Omental fat pad (tissue), 4 donors: ENCODE results near the gene PTPN21. TPM values are rescaled to one million over a fixed set of nuclear protein-coding genes. Genes with fewer than 3 reads are reported as not detected.

ENCODE experiments used
- ATAC-seq: fragments of 150-250 bp; one replicate; pipeline ENCODE4 v1.9.1; 2016; ENCODE audit warnings: mild to moderate bottlenecking, moderate library complexity; ENCODE audit not compliant: low FRiP score
- DNase-seq: peaks from one replicate; pipeline ENCODE4 v3.0.0-alpha.2; 2019; ENCODE audit warnings: low spot score
- total RNA-seq, 4 donors: library from RNA; depleted of rRNA; stranded (reverse); fragments of >200 nt; gene quantifications; one replicate each; pipeline ENCODE4 v1.1.0, GENCODE V29; 2016
- TF ChIP-seq, protein P1 (sequence below), 3 donors: fragments of 450-650 bp; IDR thresholded peaks; one replicate each; pipeline ENCODE4 v1.5.1; 2016 to 2017; ENCODE audit warnings: antibody characterized with exemption in 3 of 3, mild to moderate bottlenecking in 3 of 3, moderate library complexity in 2 of 3

PTPN21 gene
- total RNA-seq, 4 donors from 2014 or later, result 9.1 to 19.7 (median 14.8) TPM

DNA sequence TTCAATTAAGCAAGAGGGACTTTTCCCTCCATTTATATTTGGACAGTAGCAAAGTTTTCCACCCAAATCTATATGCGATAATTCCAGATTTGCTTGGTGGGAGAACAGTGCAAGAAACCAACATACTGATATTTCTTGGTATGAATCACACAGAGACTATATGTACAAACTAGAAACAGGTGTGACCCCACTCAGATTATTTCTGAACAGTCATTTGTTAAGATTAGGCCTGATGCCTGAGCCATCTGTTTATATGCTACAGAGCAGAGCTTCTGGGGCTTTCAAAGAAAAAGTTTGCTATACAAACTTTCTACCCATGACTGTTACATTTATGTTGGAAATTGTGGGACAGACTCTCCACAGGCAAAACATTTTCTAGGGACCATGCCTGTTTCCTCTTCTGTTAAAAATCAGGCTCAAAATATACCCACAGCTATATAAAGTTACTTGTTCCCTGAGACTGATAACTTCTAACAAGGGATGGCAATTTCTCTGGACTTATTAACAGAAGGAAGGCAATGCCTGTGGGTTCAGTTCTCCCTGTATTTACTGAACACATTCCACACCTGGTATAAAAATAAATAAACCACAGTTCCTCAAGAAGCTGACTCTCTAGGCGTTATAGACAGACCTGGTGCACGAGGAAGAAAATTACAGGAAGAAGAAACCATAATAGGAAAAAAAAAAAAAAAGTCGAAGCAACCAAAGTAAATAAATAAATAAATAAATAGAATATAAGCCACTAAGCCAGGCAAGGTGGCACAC, 8.0 kb downstream of the PTPN21 start:
- DNase-seq (no peak), ATAC-seq (no peak)
- TF ChIP-seq, protein P1, sequence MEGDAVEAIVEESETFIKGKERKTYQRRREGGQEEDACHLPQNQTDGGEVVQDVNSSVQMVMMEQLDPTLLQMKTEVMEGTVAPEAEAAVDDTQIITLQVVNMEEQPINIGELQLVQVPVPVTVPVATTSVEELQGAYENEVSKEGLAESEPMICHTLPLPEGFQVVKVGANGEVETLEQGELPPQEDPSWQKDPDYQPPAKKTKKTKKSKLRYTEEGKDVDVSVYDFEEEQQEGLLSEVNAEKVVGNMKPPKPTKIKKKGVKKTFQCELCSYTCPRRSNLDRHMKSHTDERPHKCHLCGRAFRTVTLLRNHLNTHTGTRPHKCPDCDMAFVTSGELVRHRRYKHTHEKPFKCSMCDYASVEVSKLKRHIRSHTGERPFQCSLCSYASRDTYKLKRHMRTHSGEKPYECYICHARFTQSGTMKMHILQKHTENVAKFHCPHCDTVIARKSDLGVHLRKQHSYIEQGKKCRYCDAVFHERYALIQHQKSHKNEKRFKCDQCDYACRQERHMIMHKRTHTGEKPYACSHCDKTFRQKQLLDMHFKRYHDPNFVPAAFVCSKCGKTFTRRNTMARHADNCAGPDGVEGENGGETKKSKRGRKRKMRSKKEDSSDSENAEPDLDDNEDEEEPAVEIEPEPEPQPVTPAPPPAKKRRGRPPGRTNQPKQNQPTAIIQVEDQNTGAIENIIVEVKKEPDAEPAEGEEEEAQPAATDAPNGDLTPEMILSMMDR (IDR thresholded peaks at IDR 0.05), result no peak

DNA sequence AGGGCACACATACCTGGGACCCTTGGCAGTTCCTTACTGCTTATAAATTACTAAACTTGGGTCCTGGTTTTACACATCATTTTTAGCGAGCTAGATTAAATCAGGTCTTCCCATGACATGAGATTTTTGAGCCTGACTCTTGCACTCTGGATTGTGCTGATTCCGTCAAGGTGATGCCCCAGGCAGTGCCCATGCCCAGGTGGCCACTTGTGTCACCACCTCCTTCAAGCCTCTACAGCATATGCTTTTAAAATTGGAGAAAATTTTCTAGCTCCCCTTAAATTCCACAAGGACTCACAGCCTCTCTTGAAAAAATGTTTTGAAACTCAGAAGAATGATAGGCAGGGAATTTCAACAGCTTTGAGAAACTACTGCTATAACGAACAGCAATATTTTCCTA, 9.6 kb downstream of the PTPN21 start:
- TF ChIP-seq, protein P1 (IDR thresholded peaks at IDR 0.05), result no peak
- DNase-seq, result no peak
- ATAC-seq, result no peak

DNA sequence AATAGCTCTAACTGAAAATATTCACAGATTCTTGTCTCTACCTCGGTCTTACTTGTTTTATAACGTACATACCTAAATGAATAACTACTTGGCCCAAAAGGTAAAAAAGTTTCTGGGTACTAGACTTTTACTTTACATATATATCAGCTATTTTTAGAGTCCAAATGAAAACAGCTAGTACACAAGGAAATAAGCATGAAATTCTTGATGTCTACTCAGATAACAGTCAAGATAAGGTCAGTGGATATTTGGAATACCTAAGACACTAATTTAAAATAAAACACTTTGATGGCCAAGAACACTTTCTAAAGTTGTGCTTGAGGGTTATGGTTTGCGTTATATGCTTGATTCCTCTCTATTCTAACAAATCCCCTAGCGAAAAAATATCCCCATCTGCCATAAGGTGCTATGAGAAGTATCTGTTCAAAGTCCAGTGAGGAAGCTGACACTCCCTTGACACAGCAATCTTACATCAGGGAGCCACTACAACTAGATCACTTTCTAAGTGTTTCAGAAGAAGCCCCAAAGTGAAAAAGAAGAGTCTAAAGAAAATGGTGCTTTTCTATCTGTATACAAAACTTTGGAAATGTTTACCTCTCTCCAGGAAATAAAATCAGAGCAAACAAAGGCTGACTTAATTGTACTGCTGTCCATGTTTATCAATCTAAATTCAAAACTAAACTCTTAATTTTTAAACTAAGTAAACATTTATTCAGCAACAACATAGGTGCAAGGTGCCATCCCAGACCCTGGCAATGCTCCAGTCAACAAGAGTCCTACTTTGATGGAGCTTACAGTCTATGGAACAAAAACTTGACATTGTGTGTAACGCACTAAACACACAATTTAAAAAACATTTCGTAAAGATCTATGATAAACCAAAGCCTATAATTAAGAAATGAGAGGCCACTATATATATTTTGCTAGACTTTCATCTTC, 11.7 kb downstream of the PTPN21 start:
- DNase-seq, result no peak
- ATAC-seq, result no peak
- TF ChIP-seq, protein P1 (IDR thresholded peaks at IDR 0.05), result no peak

DNA sequence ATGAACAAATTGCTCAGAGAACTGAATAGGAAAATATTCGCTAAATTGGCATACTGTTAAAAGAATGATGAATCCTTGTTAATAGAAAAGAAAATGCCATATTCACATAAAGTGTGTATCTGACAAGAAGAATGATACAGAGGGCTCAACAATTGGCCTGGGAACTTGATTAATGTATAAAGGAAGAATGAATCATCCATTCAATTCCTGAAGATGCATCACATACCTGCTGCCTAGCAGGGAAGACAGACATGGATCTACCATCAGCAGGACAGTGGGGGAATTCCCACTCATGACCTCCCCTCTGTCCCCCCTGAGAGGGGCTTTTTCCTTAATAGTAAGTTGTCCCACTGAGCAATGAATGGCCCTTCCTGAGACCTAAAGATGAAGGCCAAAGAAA, 13.5 kb downstream of the PTPN21 start:
- no peak for ATAC-seq
- TF ChIP-seq, protein P1 (IDR thresholded peaks at IDR 0.05), result no peak
- DNase-seq, result no peak

DNA sequence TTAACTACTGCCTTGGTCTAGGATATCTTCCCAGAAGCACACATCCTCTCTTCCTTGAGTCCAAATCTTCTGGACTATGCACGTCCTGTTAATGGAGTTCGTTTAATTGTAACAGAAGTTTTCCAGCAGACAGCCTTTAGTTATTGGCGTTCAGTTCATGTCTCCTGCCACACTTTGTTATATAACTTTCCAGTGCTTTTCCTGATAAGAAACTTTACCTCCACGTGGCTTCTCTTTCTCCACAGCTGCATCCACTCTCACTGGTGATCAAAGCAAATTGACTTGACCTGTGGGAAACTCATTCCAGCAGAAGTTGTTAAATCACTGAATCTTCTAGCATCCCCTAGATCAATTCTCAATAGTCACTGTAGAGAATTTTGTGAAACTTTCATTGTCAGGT, 19.0 kb downstream of the PTPN21 start:
- no peak for ATAC-seq
- TF ChIP-seq, protein P1 (IDR thresholded peaks at IDR 0.05), result no peak
- no peak for DNase-seq

DNA sequence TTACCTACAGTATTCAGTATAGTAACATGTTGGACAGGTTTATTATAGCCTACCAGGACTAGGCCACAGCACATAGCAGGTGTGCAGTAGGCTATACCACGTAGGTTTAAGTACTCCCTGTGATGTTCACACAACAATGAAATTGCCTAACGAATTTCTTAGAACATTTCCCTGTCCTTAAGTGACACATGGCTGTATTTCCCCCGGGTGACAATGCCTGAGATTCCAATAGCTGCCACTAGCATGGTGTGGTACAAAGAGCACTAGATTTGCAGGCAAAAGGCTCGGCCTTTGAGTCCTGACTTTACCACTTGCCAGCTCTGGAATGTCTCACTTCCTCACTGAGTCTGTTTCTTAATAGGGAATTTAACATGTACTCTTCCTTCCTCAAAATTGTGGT, 19.7 kb downstream of the PTPN21 start:
- TF ChIP-seq, protein P1 (IDR thresholded peaks at IDR 0.05), result no peak
- no peak for DNase-seq
- no peak for ATAC-seq
